Stimulated activated CD8-positive, alpha-beta memory T cell treated with anti-CD3 and anti-CD28 coated beads, Interleukin-15, amount 100 ng/mL, for 48 hours (primary cell): Measurements from ENCODE around the gene CD3G.
A peak's percentile ranks its signal among the peaks of the same experiment; 100 is the strongest.
"Not testable (repeated sequence)": the region's sequence is repeated elsewhere in the genome, so short reads cannot be mapped to it uniquely, and the experiment has no call there.

Experiments
- DNase-seq, 2 donors: peaks; one replicate each; pipeline ENCODE4 v3.0.0-alpha.2; 2020; ENCODE audit warnings: low read depth in 2 of 2

The CD3G gene

GRCh38 chr11:118379497-118379896 is 35.4 kb downstream of the CD3G start:
- DNase-seq, result no peak

- no peak for DNase-seq
Measured at GRCh38 chr11:118380571-118380970, 36.4 kb downstream of the CD3G start.

GRCh38 chr11:118382954-118383353 is 38.8 kb downstream of the CD3G start:
- no peak for DNase-seq

GRCh38 chr11:118383657-118384056 is 39.5 kb downstream of the CD3G start:
- no peak for DNase-seq

GRCh38 chr11:118396097-118396501 is 52.0 kb downstream of the CD3G start:
- no peak for DNase-seq

GRCh38 chr11:118397448-118397847 is 53.3 kb downstream of the CD3G start:
- DNase-seq, result no peak

GRCh38 chr11:118398791-118399559 is 54.8 kb downstream of the CD3G start:
- DNase-seq, result no peak

GRCh38 chr11:118401151-118401879 is 57.2 kb downstream of the CD3G start, which contains the start of gene ATP5MG:
ATP5MG (plus strand) TSS chr11:118401606; CDS start chr11:118401666, 60 bp downstream.
- peak; percentile 81 to 85 for DNase-seq

GRCh38 chr11:118401880-118402590 is 57.9 kb downstream of the CD3G start:
- no peak for DNase-seq

GRCh38 chr11:118402594-118402993 is 58.5 kb downstream of the CD3G start:
- not testable (repeated sequence) for DNase-seq
